ENCODE results near the gene PLCL2.

PLCL2 gene

DNA sequence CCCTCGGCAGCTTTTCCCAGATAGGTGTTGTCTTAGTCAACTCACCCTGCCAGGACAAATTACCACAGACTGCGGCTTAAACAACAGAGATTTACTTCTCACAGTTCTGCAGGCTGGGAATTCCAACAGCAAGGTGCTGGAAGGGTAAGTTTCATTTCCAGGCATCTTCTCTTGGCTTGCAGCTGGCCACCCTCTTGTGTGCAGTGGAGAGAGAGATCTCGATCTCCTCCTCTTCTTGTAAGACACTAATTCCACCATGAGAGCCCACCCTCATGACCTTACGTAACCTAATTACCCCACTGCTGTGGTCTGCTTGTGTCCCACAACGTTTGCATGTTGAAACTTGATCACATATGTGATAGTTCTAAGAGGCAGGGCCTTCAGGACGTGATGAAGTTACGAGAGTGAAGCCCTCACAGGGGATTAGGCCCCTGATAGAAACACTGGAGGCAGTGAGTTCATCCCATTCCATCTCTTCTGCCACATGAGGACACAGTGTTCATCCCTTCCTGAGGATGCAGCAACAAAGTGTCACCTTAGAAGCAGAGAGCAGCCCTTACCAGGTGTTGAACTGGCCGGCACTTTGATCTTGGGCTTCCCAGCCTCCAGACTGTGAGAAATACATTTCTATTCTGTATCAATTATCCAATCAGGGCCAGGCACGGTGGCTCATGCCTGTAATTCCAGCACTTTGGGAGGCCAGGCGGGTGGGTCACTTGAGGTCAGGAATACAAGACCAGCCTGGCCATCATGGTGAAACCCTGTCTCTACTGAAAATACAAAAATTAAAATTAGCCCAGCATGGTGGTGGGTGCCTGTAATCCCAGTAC lies 247.7 kb downstream of the PLCL2 start:
- no peak for DNase-seq

DNA sequence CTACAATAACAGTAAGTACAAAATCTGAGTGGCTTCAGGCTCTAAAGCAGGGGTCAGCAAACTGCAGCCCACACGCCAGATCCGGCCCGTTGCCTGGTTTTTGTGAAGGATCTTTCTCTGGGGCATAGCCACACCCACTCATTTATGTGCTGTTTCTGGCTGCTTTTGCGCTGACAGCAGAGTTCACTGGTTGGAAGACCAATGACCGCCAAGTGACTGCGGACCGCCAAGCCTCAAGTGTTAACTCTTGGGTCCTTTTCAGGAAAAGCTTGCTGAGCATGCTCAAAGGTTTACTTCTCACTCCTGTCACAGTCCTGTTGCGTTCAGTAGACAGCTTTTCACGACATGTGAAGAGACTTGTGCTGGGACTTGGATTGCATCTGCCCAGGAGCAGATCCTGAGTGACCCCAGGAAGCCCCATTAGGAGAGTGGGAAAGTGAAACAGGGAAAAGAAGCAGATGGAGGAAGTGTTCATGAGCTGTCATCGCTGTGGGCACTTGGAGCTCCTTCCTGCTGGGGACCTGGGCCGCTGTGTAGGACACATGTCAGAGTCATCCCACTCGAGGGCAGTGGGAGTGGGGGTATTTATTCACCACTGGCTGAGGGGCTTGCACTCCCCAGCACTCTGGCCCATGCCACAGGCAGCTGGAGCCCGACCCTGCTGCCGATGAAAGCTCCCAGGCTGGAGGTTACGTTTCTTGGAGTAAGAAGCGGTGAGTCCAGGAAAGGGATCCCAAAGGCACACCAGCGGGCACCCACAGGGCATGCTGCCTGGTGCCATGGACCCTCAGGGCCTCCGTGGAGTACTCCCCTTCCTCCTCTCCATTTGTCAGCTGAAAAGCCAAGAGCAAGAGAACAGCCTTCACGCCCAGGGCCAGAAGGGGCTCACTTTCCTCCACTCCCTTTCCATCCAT lies 249.1 kb downstream of the PLCL2 start:
- no peak for DNase-seq

DNA sequence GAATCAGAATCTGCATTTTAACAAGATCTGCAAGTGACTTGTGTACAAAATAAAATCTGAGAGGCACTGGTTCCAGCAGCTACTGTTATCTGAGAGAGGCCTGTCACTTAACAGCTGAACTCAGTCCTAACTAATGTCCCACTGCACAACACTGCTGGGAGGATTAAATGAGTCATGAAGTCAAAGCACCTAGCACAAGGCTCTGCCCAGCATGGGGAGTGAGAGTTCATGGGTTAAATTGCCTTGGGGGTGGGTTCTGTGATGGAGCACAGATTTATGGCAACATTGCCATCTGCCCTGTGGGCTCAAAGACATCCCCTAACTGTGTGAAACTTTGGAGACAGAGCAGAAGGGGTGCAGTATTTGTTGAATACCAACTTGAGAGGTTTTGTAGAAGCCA lies 250.9 kb downstream of the PLCL2 start:
- DNase-seq: no peak

DNA sequence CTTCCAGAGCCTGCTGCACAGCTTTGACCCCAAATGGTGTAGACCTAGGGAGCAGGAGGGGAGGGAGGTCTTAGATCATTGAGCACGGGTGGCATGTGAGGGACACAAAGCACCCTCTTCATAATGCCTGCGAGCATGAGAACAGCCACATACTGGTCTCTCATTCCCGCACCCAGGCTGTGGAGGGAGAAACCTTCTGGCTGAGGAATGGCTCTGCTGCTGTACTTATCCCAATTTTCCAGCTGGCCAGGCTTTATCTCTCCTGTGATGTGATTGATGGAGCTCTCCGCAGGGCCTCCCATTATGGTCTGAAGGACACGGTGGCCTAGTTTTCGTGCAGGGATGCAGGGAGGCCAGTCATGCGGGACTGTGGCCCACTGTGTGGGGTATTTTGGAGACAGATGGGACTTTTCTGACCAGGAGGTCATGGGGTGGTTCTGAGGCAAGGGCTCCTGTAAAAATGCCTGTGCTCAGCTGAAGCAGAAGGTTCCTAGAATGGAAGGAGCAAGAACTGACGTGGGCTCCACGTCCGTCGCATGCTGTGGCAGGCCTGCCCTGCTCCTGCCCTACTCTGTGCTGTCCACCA lies 251.5 kb downstream of the PLCL2 start:
- DNase-seq: no peak

DNA sequence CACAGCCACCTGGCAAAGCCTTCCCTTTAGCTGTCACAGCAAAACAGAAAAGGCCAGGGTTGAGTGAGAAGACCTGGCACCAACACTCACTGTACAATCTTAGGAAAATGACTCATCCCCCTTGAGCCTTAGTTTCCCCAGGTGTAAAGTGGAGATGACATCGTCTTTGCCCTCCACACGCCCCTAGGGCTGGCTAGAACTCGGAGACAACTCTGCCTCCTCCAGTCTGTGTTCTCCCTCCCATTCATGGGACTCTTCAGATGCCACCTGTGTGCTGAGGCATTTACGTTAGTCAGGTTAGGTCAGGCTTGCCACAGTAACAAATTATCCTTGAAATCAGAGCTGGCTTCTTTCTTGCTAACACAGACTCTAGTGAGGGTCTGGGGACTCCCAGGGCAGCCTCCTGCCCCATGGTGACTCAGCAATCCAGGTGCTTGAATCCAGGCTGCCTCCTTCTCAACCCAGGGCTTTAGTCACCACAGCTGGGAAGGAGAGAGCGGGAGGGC lies 252.6 kb downstream of the PLCL2 start:
- no peak for DNase-seq

DNA sequence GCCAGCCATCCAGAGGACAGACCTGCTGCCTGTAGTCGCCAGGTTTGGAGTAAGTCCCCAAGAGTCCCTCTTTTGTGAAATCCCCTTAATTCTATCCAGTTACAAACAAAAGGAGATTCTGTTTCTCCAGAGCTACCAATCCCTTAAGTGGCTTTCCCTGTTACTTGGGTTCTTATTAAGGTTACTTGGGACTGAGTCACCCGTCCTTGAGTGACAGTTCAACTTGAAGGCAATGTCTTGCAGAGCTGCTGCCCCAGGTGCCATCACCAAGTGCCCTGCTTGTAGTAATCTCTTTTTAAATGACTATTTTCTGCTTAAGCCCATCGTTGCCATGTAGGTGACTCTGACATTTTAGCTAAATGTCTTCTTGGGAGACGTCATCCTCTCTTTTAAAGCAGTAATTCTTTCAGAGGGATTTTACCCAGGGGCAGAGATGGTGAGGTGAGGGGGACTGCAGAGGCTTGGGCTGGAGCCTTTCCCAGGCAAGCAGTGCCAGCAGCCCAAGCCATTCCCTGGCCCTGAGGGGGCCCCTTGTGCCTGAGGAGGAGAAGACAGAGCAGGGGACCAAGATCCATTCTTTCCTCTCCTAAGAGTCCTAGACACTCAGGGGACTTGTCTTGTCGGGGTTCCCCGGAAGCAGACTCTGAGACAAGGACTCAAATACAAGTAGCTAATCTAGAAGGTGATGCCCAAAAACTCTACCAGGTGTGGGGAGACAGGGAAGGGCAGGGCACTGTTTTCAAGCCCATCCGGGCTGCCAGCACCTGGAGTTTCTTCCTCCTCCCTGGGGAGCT lies 253.7 kb downstream of the PLCL2 start:
- DNase-seq: no peak
